CD4-positive, alpha-beta T cell treated with Interleukin-1 beta for 1 hour (primary cell): ENCODE measurements around the gene HBEGF.

Experiments used
- DNase-seq, 2 donors: peaks; one replicate each; pipeline ENCODE4 v3.0.0-alpha.2; 2020 to 2022

Gene HBEGF

GRCh38 chr5:140346348-140347221 lies at the start of gene HBEGF:
HBEGF (minus strand) TSS chr5:140346603; CDS start chr5:140346328, 275 bp downstream.
- DNase-seq = peak; percentile 49 to 62

DNA sequence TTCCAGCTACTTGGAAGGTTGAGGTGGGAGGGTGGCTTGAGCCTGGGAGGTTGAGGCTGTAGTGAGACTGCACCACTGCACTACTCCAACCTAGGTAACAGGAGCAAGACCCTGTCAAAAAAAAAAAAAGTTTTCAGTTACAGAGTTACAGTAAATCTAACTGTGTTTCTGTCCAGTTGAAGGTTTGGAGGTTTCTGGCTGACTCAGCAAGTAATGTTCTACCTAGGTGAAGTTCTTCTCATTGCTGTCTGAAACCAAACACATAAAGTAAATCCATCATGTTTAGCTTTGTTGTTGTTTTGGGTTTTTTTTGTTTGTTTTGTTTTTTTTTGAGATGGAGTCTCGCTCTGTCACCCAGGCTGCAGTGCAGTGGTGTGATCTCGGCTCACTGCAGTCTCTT lies 47.3 kb upstream of the HBEGF start:
- no peak for DNase-seq

- no peak for DNase-seq
Measured at GRCh38 chr5:140391732-140392131, 45.3 kb upstream of the HBEGF start.

DNA sequence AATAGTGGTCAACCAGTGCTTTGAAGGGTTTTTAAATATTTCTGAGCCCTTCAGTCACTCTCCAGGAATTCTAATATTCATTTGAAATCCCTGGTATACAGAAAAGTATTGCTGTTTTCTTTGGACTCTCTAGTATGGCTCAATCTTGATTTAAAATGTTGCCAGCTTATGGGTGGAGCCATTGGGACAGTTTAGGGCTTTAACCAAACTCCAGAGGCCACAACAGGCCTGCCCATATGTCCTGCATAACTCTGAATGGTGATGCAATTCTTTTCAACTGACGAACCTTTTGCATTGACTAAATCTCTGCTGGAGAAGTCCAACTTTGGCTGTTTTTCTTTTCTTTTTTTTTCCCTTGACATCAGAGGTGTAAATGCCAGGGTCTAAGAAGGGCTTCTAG lies 44.9 kb upstream of the HBEGF start:
- no peak for DNase-seq

- no peak for DNase-seq
Measured at GRCh38 chr5:140388052-140388451, 41.6 kb upstream of the HBEGF start.

DNA sequence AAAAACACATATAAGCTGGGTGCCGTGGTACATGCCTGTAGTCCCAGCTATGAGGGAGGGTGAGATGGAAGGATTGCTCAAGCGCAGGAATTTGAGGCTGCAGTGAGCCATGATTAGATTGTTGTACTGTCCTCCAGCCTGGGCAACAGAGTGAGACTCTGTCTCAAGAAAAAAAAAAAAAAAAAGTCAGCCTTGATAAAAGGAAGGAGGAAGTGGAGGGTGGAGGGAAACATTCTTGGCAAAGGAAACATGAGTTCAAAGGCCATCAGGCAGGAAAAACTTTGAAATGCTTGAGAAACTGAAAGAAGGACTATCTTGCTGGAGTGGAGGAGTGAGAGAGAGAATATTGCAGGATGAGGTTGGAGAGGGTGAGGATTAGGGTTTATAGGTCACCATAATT lies 36.9 kb upstream of the HBEGF start:
- no peak for DNase-seq

- no peak for DNase-seq
Measured at GRCh38 chr5:140382866-140383265, 36.5 kb upstream of the HBEGF start.

GRCh38 chr5:140381972-140382371 lies 35.6 kb upstream of the HBEGF start:
- no peak for DNase-seq

GRCh38 chr5:140381351-140381750 lies 34.9 kb upstream of the HBEGF start:
- DNase-seq = no peak

- DNase-seq = peak; percentile 30 to 54
Measured at GRCh38 chr5:140372971-140373487, 26.6 kb upstream of the HBEGF start.

- no peak for DNase-seq
Measured at GRCh38 chr5:140371356-140372151, 25.2 kb upstream of the HBEGF start.

DNA sequence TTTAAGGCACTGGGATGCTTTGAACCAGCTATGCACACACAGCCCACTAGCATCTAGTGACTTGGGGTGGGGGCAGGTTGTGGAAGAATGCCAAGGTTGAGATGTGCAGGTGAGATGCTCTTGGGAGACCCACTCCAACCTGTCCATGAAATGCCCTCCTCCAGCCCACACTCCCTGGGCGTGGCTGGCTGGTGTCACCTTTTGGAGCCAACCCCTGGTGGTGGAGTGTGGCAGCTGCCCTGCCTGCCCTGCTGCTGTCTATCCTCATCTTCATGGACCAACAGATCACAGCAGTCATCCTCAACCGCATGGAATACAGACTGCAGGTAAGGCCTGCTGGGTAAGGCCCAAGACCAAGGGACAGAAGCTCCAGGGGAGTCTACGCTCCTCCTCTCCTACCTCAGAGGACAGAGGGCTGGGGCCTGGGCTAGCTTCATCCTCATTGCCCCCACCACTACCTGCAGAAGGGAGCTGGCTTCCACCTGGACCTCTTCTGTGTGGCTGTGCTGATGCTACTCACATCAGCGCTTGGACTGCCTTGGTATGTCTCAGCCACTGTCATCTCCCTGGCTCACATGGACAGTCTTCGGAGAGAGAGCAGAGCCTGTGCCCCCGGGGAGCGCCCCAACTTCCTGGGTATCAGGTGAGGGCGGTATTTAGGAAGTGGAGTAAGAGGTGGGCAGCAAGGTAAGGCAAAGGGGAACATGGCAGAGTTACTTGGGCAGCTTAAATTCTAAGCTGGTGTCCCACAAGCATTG lies 21.0 kb upstream of the HBEGF start:
- DNase-seq = no peak

DNA sequence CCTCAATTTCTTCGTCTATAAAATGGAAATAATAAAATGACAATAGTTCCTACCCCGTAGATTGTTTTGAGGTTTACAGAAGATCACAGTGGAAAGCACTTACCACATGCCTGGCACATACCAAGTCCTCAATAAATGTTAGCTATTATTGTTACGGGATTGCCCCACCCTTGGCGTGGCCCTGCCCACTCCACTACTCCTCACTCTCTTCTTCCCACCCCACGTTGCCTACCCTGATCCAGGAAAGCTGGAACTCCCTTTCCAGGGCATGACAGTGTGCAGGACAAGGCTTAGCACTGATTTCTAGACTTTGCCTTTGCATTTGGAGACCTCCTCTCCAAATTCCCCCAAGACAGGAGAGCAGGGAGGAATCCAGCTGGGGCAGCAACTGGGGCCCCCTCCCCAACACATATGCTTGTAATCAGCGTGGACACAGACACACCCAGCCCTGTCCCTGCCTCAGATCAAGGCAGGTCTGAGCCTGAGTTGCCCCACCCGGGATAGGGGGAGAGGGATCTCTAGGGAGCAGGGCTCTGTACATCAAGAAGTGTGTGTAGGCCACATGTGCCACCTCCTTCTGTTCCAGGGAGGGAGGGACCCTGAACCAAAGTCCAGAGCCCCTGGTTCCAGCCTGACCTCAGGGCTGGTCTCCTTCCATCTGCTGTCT lies 20.3 kb upstream of the HBEGF start:
- no peak for DNase-seq

GRCh38 chr5:140365941-140366340 lies 19.5 kb upstream of the HBEGF start:
- DNase-seq = no peak

GRCh38 chr5:140365282-140365681 lies 18.9 kb upstream of the HBEGF start:
- DNase-seq = no peak

- no peak for DNase-seq
Measured at GRCh38 chr5:140364472-140364765, 18.0 kb upstream of the HBEGF start.

- DNase-seq = no peak
Measured at GRCh38 chr5:140363631-140364471, 17.4 kb upstream of the HBEGF start.

- peak; percentile 77 to 83 for DNase-seq
Measured at GRCh38 chr5:140362875-140363630, 16.6 kb upstream of the HBEGF start.

GRCh38 chr5:140362311-140362710 lies 15.9 kb upstream of the HBEGF start:
- DNase-seq = no peak

GRCh38 chr5:140361901-140362300 lies 15.5 kb upstream of the HBEGF start:
- DNase-seq = no peak
